ENCODE results near the gene NFIX.
A peak's percentile ranks its signal among the peaks of the same experiment; 100 is the strongest.

Gene NFIX

DNA sequence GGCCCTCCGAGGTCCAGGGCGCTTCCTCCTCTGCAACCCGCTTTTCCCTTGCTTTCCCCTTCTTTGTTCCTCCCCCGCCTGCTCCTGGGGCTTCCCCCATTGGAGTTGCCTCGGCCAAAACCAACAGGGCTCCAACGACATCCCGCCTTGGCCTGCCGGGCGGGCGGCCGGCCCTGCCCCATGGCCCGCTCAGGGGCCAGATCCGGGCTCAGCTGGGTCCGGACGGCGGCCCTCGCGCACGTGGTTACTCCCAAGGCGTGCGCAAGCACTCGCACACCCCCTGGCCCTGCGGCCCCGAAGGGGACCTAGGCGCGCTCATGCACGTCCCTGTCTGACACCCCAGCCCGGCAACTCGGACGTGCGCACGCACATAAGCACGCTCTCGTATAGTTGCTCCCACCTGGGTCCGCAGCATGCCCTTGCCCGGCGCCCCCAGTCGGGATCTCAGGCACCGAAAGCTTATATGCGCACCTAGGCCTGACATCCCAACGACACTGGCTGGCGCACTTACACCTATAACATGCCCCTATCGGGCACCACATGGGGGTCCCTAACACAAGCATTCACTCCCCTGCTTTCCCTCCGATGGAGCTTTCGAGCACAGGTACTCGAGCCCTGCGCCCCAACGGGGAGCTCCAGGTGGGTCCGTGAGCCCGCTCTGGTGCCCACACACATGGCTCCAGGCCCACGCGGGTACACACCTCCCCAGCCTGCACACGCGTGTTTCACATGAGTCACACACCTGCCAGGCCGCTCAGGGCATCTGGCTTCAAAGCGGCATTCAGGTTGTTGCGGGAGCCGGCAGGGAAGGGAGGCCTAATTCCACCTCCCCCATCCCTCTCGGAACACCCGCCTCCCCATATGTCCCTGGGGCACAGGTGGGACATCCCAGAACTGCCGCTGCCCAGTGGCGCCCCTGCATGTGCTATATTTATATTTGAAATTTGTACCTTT lies 15.0 kb downstream of the NFIX start:
- peak; percentile 43 for DNase-seq

DNA sequence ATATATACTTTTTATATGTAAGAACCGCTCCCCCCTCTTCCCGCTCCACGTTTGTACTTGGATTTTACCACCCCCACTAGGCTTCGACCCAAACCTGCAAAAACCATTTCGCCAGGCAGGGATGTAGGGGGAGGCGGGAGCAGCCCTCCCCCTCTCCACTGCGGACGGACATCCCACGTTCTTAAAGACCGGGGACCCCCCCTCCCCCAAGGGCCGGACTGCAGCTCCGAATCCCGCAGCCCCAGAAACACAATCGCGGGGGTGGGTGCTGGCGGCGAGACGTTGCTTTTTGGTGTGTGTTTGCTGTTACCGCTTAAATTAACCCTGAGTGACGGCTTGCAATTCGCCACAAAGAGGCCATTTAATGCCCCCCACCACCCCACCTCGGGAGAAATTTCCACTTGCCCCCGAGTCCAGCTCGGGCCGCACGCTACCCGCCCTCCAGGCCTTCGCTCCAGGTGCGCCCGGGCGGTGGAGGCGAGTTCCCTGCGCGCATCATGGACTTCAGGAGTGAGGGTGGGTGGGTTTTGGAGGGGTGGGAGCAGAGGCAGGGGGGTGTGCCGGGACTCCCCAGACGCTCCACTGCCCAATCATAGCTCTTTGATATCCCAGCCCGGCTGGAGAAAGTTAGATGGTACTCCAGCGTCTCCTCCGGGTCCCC lies 15.8 kb downstream of the NFIX start:
- no peak for DNase-seq

DNA sequence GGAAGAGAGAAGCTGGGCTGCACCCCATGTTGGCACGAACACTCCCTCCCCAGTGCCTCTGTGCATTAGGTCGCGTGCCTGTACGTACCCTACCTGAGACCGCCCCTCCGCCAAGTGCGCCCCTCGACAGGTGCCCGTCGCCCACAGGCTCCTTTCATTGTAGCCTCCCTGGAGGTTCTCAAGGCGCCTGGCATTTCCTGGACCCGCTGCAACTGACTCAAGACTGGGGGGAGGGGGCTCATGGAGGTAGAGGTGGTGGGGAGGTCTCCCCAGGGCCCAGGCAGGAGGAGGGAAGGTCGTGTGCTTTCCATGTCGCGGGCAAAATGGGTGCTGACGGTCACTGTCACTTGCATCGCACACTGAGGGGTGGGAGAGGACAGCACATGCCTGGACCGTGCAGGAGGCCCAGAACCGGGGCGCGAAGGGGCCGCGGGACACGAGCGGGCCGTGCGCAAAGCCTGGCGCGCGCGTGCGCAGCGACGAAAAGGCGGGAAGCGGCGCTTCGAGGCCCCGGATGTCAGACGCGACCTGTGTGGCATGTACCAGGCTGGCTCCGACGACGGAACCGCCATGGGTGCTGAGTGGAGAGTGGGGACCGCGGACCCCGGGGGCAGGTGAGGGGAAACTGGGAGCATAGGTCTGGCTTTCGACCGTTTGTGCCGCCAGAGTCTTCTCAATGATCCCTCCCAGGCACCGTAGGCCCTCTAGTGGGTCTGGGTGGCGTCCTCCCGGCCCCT lies 16.5 kb downstream of the NFIX start:
- peak; percentile 45 for DNase-seq

DNA sequence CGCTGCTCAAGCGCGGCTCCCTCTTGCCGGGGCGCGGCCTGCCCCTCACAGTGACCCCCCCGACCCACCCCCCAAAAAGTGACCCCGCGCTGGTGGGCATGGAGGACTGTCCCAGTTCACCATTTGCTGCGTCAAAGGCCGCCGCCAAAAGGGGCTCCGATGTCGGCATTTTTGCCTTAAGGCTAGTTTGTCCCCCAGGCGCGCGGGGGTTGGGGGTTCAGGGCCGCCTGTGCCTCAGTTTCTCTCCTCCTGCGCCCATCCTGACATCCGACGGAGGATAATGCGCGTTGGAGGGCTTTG lies 17.1 kb downstream of the NFIX start:
- DNase-seq, result no peak

DNA sequence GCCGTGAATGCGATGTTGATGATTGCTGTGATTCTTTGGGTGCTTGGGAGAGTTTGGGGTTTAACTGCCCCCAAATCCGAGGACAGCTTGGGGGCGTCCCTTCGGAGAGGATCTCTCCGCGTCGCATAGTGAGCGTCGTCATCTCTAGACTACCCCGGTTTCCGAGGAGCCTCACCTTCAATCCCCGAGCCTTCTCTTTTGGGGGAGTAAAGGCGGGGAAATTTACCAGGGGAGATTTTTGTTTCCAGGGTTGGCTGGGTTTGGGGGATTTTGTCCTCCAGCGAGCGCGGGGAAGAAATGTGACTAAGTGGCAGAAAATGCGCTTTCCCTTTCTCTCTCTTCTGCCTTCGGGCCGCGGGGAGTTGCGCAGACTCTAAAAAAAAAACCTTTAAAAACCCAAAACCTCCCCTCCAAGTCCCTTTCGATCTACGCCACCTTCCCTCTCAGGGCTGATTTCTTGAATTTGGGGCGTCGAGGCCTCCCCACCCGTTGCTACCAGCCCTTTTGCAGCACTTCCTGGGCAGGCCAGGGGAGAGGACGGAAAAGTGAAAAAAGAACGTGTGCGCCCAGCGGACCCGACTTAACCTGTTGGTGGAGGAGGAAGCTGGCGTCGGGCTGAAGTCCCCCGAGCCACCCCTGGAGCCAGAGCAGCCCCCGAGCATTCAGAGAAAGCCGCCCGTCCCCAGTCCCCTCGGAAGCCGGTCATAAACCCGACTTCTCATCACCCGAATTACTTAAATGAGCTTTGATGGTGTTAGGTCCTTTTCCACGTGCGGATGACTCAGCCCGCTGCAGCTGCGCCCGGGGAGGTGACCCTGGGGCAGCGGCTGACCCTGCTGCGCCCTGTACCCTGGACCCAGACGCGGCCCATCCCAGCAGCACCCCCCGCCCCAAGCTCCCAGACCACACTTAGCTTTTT lies 17.7 kb downstream of the NFIX start:
- peak; percentile 70 for DNase-seq

DNA sequence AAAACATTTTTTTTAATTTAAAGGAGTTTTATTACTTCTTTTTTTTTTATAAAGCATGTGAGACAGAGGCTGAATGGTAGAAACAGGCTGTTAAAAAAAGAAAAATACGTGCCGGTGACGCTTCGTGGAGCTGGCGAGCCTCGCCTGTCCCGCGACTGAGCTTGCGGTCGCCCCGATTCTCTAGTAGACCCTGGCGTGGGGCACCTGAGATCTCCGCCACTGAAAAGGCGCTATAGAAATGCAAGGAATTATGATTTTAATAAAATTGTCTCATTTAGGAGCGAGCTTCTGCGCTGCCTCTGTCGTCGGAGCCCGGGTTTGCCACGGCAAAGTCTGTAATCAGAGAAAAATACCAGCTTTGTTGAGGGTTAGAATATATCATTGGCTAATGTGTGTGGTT lies 18.4 kb downstream of the NFIX start:
- DNase-seq, result peak; percentile 69

DNA sequence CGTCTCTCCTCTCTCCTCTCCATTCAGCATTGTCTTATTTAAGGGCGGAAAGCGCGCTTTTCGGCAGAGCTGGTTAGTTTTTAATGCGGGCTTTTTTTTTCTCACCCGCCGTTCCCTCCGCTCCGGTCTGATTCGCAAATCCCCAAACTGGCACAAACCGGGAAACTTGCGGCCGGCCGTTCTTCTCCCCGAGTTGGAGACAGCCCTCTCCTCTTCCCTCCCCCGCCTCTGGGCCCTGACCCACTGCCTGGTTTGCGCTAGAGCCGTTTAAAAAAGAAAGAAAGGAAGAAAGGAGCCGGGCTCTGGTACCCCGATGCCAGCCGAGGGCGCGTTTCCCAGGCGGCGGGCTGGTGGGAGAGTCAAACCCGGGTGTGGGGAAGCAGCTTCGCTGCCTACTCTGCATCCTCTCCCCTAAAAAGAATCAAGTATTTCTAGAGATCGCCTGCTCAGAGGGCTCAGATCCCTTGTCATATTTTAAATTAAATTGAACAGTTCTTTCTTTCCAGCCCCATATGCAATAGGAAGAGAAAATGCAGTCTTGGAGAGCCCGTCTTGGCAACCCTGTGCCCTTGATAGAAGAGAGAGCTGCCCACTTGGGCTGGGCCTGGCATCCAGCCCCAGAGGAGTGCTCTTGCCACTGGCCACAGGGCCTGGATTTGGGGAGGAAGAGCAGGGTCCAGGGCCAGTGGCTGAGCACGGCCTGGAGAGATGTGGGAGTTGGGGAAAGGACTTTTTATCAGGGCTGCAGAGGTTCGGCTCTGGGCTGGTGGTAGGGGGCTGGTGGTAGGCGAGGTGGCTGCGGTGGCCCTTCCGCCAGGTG lies 19.0 kb downstream of the NFIX start:
- DNase-seq, result peak; percentile 73

DNA sequence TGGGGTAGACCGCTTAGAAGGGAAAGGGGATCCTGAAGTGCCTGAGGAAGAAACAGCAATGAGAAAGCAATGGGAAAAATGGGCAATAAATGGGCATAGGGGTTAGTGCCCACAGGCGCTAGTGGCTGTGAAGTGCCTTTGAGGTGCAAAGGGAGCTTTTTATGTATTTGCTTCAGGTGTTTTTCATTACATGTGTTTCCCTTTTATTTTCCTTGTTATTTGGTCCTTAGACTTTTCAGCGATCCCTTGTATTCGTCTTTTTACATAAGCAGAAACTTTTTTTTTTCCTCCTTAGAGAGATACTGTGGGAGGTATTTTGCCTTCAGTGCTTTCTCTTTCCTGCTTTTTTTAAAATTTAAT lies 19.6 kb downstream of the NFIX start:
- no peak for DNase-seq

DNA sequence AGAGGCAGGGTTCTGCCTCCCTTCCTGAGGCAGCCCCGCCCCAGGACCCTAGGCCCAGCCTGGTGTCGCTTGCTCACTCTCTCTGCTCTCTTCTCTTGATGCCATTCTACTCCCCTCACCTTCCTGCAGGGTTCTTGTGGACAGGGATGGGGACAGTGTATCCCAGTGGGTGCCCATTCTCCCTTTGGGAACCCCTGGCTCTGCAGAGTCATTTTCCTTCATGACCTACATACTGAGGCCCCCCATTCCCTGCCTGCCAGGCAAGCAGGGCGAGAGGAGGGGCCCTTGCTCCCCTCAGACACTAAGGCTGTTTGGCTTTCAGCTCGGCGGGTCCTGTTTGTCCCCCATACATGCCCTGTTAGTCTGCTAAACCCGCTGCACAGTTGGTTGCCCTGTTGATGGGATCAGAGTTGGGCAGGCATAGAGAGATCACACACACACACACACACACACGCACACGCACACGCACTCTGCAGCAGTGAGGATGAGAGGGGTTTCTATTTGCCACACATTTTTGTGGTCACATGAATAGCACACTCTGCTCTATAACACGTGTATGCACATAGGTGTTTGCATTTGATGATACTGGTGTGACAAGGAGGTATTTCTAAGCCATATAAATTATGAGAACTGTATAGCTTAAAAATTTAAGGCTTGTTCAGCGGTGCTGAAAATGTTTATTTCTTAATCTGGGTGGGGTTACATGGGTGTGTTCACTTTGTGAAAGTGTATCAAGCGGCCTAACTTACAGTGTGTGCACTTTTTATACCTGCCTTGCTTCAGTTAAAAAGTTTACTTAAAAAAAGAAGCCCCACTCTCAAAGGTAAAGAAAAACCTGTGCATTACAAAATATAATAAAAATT lies 20.3 kb downstream of the NFIX start:
- peak; percentile 61 for DNase-seq

DNA sequence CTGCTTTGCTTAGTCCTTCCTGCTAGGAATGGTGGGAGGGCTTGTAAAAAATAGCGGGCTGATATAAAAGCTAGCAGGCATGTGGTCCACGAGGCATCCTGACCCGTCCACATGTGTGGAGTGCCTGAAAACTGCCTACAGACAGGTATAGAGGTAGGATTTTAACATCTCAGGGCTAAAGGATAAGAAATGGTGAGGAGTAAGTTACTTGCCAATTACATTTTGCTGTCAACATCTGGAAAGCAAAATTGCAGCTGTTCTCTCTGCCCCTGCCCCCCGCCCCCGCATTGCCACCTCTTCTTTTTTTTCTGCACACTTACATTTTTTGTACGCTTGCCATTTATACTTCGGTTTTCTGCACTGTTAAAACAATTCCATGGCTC lies 21.0 kb downstream of the NFIX start:
- DNase-seq, result no peak

DNA sequence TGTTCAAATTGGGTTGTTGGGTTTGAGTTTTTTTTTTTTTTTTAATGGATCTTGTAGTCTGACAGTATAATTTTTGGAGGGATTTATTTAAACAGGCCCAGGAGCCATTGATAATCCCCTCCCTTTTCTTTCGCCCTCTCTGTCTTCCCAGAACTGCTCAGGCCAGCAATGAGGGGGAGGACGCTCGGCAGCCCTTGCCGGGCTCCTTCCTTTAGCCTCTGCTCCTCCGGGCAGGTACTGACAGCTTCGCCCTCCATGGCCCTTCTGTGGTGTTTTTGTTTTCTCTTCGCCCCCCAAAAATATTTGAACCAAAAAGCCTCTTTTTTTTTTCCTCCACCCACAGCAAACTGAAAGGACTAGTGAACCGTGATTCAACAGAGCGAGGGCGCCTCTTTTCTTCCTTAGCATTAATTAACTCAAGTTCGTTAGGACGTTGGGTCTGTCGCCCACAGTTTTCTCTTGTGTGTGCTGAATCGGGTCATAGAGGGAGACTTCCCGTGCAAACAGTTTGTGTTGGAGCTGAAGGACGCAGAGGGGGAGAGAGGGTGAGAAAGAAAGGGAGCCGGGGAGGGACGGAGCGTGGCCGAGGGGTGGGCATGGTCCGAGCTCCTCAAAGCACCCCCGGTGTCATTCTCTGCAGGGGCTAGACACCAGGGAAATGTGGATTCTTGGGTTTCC lies 21.5 kb downstream of the NFIX start:
- DNase-seq, result peak; percentile 76

DNA sequence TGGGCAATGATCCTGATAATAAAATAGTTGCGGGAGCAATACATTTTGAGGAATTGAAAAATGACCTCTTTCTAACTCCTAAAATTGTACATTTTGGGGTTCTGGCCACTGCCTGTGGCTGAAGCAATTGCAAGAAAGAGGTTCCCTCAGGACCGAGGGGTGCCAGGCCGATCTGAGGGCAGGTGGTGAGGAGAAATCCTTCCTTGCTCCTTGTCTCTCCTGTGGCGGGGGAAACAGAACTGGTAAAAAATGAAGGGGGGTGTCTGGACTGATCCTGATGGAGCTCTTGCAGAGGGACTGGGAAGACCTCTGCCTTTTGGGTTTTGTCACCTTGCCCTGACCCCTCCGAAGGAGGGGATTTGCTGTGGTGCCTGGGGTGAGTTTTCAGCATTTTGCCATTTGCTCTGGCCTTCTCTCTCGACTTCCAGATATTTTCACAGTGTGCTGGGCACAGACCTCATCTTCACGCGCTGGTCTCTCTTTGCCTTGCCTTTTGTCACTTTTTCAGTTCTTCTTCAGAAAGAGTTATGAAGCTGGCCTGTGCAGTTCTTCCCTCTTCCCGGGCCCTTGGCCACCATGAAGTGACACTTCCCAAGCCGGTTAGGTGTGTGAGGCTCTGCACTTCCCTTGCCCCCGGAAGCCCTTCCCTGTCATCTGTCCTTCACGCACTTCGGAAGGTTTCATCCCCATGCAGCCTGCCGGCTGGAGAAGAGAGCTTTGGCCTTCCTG lies 22.2 kb downstream of the NFIX start:
- DNase-seq, result peak; percentile 58

DNA sequence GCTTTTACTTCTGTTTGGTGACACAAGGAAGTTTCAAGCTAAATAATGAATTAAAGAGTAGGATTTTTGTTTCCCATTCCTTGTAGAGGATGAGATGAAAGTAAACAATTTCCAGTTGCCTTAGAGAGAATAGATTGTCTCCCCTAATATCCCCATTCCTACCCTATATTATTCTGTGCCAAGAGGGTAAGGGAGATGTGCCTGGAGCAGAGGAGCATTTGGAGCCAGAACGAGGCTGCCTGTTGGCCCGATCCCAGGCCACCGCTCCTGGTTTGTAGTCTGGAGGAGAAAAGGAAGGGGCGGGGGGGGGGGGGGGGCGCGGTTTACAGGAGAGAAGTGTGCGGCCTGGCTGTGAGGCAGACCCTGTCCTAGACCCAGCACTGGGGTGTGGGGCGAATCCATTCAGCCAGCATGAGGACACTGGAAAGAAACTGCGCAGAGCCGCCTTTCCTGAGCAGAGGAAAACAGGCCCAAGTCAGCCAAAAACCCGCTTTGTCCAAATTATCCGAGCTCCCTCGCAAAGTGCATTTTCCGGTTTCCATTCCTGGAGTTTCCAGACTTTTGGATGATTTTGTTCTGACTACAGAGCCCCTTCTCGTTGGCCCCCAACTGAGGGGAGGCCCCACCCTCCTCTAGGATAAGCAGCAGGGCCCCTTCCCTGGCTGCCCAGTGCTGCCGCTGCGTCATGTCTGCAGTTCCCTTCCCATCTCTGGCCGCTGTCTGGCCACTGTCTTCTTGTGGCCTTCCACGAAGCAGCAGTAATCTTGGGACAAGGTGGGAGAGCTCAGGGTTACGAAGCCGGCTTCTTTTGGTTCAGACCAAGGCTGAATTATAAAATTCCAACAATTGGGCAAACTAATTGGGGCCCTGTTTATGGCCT lies 23.0 kb downstream of the NFIX start:
- DNase-seq, result peak; percentile 53

DNA sequence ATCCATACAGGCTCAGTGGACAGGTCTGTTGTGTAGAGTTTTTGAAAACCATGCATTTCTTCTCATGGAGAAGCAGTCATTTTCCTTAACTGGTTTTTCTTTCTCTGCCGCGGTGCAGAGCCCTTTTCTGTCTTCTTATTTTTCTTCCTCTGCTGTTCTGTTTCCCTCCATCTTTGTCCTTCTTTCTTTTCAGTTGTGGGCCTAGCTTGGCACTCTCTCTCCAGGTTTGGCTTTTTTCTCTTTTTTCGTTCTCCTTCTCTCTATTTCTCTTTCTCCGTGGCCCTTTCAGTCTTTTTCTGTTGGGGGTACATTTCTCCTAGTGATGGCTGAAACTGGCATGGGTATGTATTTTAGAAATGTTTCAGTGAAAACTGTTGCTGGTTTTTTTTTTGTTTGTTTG lies 24.1 kb downstream of the NFIX start:
- DNase-seq, result no peak

DNA sequence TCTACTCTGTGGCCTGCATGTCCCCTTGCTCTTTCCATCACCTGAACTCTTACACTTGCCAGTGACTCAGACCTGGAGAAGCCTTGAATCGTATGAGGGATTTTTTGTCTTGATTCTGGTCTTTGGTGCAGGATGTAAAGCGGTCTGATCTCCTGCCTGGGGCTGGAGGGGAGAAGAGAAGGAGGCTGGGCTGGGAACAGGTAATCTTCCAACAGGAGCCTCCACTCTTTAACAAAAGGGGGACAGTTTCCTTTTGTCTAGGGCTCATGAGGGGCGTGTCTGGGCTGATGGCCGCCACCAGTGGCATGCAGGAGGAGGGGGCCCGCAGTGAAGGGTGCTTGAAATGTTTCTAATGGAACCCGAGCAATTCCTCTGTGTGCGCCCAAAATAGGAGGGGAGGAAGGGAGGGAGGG lies 24.7 kb downstream of the NFIX start:
- DNase-seq, result no peak

DNA sequence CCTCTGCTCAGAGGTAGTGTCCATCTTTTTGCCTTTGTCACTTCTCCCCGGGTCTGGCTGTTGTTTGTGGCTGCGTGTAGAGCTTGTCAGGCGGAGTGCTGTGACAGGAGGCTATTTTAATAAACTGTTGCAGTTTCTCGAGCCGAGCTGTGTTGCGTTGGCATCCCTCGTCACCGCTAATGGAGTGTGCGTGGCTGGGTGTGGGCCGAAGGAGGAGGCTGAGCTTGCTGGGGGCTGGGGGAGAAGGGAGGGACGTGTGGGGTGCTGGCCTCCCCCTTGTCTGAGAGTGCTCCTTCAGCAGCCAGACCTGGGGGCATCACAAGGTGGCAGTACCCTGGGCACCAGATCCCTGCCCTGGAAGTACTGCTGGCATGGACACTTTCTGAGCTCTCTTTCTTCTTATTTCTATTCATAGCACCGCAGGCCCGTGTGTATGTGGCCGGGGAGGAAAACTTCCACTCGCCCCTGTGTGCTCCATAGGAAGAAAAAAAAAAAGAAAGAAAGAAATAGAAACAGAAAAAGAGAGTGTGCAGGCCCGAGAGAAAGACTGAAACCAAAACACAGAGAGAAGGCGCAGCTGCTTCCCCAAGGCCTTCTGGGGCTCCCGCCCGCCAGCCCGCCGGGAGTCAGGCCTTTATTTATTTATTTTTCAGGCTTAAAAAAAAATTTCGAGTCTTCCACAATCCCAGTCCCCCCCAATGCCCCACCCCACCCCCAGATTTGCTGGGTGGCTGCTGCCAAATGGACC lies 27.0 kb downstream of the NFIX start:
- DNase-seq, result peak; percentile 42

DNA sequence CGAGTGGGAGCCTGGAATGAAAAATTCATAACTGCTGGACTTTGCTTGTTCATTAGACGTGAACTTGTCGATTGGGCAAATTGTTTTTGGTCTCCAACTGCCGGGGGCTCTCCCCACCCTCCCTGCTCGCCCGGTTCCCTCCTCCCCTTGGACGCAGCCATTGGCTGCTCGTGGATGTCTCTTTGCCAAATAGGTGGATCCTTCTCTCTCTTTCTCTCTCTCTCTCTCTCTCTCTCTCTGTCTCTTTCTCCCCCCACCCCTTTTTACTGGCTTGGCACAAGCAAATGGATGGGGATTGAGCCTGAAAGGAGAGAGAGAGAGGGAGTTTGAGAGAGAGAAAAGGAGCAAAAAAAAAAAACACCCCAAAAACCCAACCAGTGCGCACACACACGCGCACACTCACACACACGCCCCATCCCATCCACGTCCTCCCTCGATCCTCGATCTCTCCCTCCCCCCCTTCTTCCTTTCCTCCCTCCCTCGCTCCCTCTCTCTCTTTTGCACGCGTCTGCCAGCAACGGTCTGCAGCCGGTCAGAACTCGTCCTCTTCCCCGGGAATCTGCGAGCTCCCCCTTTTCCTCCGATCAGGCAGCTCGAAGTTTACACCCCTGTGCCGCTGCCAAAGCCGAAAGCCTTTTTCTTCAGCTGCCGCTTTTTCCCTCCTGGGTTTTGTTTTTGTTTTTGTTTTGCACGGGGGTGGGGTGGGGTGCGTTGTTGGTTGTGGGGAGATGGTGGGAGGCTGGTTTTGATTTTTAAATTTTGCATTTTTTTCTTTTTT lies 27.8 kb downstream of the NFIX start:
- peak; percentile 65 for DNase-seq
